Testis (tissue), 2 donors: ENCODE results near the gene LYPD6.

ENCODE experiments used
- CTCF ChIP-seq, 3 experiments: fragments of 450-650 bp in 2 of 3; fragments of 200-600 bp in 1 of 3; sonication (generic) in 1 of 3; IDR thresholded peaks; one replicate each; pipeline ENCODE4 v1.5.1; 2016 to 2019; ENCODE audit warnings: antibody characterized with exemption in 3 of 3, mild to moderate bottlenecking in 2 of 3, moderate library complexity in 1 of 3
- POLR2A ChIP-seq: fragments of 450-650 bp; IDR thresholded peaks from one replicate; pipeline ENCODE4 v1.6.1; 2017; ENCODE audit warnings: antibody characterized with exemption, mild to moderate bottlenecking, moderate library complexity

- TF ChIP-seq CTCF (IDR thresholded peaks at IDR 0.05): no peak
- TF ChIP-seq POLR2A: no peak
Measured at GRCh38 chr2:149385350-149385749, 55.0 kb downstream of the LYPD6 start.
